ENCODE results near the gene ICAM2. TPM values are rescaled to one million over a fixed set of nuclear protein-coding genes. Genes with fewer than 3 reads are reported as not detected.

ICAM2 gene
- total and polyA plus RNA-seq, 4 donors: 9.6 to 17.5 (median 12.4) TPM

DNA sequence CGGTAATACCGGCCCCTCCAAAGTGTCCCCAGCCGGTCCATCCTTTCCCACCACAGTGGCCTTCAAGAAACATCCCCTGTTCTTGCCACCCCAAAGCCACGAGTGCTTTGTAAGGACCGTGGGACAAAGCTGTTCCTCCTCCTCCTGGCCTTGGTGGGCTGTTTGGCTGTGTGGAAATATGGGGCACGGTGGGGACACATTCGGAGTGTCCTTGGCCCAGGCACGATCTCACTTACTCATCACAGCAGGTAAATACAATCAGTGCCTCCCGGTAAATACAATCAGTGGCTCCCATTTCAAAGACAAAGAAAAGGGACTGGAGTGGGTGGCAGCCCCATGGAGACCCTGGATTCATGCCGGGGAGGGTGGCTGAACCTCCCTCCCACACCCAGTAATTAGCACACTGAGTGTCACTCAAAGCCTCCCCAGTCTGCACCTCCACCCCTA is 58.1 kb downstream of the ICAM2 start:
- Histone ChIP-seq H3K9me3 (ENCODE audit: control insufficient read depth in 4 of 4, low read length in 3 of 4) (no peaks in the 10 kb centered on the region), H3K36me3 (ENCODE audit: control insufficient read depth in 4 of 4, insufficient read depth in 3 of 4, low read depth in 1 of 4, low read length in 3 of 4) (no peaks in the 10 kb centered on the region), H3K27me3 (ENCODE audit: control insufficient read depth in 4 of 4, insufficient read depth in 4 of 4, low read length in 3 of 4) (no peaks in the 10 kb centered on the region), H3K4me3 (ENCODE audit: low read depth in 1 of 3, low read length in 3 of 3) (no peak overlapping the region), H3K4me1 (ENCODE audit: control insufficient read depth in 4 of 4, insufficient read depth in 4 of 4, low read length in 3 of 4) (peaks cover 2 to 5% (median 4%) of the 10 kb centered on the region in 4 donors), H3K9ac (ENCODE audit: low read depth in 1 of 2, low read length in 2 of 2) (no peak overlapping the region), H3K27ac (ENCODE audit: low read depth in 1 of 2, low read length in 2 of 2) (peak overlapping the region; percentile 20 to 25)
- 70% methylated on average over 10 of the region's 10 CpGs for WGBS
- TF ChIP-seq RXRA (IDR thresholded peaks at IDR 0.05) (no peak), EGR1 (IDR thresholded peaks at IDR 0.05; ENCODE audit: low read depth in 2 of 2) (no peak), JUND (IDR thresholded peaks at IDR 0.05) (no peak), HNF4G (IDR thresholded peaks at IDR 0.05) (no peak), YY1 (IDR thresholded peaks at IDR 0.05) (no peak), TAF1 (conservative IDR thresholded peaks at IDR 0.05) (no peak), GABPA (IDR thresholded peaks at IDR 0.05 in 1 of 2, conservative IDR thresholded peaks at IDR 0.05 in 1 of 2) (no peak), NR2F2 (IDR thresholded peaks at IDR 0.05) (no peak), SP1 (IDR thresholded peaks at IDR 0.05) (no peak), RAD21 (IDR thresholded peaks at IDR 0.05) (no peak), FOXA2 (IDR thresholded peaks at IDR 0.05) (no peak)
- TF ChIP-seq, protein P1, sequence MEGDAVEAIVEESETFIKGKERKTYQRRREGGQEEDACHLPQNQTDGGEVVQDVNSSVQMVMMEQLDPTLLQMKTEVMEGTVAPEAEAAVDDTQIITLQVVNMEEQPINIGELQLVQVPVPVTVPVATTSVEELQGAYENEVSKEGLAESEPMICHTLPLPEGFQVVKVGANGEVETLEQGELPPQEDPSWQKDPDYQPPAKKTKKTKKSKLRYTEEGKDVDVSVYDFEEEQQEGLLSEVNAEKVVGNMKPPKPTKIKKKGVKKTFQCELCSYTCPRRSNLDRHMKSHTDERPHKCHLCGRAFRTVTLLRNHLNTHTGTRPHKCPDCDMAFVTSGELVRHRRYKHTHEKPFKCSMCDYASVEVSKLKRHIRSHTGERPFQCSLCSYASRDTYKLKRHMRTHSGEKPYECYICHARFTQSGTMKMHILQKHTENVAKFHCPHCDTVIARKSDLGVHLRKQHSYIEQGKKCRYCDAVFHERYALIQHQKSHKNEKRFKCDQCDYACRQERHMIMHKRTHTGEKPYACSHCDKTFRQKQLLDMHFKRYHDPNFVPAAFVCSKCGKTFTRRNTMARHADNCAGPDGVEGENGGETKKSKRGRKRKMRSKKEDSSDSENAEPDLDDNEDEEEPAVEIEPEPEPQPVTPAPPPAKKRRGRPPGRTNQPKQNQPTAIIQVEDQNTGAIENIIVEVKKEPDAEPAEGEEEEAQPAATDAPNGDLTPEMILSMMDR (IDR thresholded peaks at IDR 0.05; ENCODE audit: low read depth, low read length, missing input control): no peak
- TF ChIP-seq, protein P2, sequence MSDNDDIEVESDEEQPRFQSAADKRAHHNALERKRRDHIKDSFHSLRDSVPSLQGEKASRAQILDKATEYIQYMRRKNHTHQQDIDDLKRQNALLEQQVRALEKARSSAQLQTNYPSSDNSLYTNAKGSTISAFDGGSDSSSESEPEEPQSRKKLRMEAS (IDR thresholded peaks at IDR 0.05): no peak
- TF ChIP-seq, protein P3, sequence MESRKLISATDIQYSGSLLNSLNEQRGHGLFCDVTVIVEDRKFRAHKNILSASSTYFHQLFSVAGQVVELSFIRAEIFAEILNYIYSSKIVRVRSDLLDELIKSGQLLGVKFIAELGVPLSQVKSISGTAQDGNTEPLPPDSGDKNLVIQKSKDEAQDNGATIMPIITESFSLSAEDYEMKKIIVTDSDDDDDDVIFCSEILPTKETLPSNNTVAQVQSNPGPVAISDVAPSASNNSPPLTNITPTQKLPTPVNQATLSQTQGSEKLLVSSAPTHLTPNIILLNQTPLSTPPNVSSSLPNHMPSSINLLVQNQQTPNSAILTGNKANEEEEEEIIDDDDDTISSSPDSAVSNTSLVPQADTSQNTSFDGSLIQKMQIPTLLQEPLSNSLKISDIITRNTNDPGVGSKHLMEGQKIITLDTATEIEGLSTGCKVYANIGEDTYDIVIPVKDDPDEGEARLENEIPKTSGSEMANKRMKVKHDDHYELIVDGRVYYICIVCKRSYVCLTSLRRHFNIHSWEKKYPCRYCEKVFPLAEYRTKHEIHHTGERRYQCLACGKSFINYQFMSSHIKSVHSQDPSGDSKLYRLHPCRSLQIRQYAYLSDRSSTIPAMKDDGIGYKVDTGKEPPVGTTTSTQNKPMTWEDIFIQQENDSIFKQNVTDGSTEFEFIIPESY (IDR thresholded peaks at IDR 0.05): no peak
- TF ChIP-seq, protein P4, sequence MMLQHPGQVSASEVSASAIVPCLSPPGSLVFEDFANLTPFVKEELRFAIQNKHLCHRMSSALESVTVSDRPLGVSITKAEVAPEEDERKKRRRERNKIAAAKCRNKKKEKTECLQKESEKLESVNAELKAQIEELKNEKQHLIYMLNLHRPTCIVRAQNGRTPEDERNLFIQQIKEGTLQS (IDR thresholded peaks at IDR 0.05): no peak
- TF ChIP-seq, protein P5, sequence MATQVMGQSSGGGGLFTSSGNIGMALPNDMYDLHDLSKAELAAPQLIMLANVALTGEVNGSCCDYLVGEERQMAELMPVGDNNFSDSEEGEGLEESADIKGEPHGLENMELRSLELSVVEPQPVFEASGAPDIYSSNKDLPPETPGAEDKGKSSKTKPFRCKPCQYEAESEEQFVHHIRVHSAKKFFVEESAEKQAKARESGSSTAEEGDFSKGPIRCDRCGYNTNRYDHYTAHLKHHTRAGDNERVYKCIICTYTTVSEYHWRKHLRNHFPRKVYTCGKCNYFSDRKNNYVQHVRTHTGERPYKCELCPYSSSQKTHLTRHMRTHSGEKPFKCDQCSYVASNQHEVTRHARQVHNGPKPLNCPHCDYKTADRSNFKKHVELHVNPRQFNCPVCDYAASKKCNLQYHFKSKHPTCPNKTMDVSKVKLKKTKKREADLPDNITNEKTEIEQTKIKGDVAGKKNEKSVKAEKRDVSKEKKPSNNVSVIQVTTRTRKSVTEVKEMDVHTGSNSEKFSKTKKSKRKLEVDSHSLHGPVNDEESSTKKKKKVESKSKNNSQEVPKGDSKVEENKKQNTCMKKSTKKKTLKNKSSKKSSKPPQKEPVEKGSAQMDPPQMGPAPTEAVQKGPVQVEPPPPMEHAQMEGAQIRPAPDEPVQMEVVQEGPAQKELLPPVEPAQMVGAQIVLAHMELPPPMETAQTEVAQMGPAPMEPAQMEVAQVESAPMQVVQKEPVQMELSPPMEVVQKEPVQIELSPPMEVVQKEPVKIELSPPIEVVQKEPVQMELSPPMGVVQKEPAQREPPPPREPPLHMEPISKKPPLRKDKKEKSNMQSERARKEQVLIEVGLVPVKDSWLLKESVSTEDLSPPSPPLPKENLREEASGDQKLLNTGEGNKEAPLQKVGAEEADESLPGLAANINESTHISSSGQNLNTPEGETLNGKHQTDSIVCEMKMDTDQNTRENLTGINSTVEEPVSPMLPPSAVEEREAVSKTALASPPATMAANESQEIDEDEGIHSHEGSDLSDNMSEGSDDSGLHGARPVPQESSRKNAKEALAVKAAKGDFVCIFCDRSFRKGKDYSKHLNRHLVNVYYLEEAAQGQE (IDR thresholded peaks at IDR 0.05): no peak
- DNase-seq (ENCODE audit: low spot score): no peak

Measured in liver (tissue), 9 donors.